Parathyroid adenoma (tissue), 2 donors: ENCODE data around the gene PCMTD2.

Source experiments
- H2AFZ ChIP-seq: fragments of 300-600 bp; sonication (generic); one replicate; pipeline ENCODE4 v1.7.0; 2017; ENCODE audit warnings: antibody characterized with exemption, mild to moderate bottlenecking
- H3K27ac ChIP-seq: fragments of 300-600 bp; sonication (generic); one replicate; pipeline ENCODE4 v1.7.0; 2017
- H3K27me3 ChIP-seq: fragments of 300-600 bp; sonication (generic); one replicate; pipeline ENCODE4 v1.7.0; 2017; ENCODE audit warnings: low read length; ENCODE audit not compliant: control insufficient read depth, insufficient read depth
- H3K36me3 ChIP-seq: fragments of 300-600 bp; sonication (generic); one replicate; pipeline ENCODE4 v1.7.0; 2017; ENCODE audit warnings: low read length; ENCODE audit not compliant: control insufficient read depth, insufficient read depth
- H3K4me1 ChIP-seq: fragments of 300-600 bp; sonication (generic); one replicate; pipeline ENCODE4 v1.7.0; 2017; ENCODE audit warnings: control low read depth
- H3K4me2 ChIP-seq: fragments of 300-600 bp; sonication (generic); one replicate; pipeline ENCODE4 v1.7.0; 2017; ENCODE audit warnings: low read length
- H3K4me3 ChIP-seq: fragments of 300-600 bp; sonication (generic); one replicate; pipeline ENCODE4 v1.7.0; 2017; ENCODE audit warnings: low read depth, low read length
- H3K79me2 ChIP-seq: fragments of 300-600 bp; sonication (generic); one replicate; pipeline ENCODE4 v1.7.0; 2017; ENCODE audit warnings: control low read depth
- H3K9ac ChIP-seq: fragments of 300-600 bp; sonication (generic); one replicate; pipeline ENCODE4 v1.7.0; 2017; ENCODE audit warnings: mild to moderate bottlenecking
- H3K9me3 ChIP-seq: fragments of 300-600 bp; sonication (generic); one replicate; pipeline ENCODE4 v1.7.0; 2017; ENCODE audit warnings: low read length; ENCODE audit not compliant: control insufficient read depth
- CTCF ChIP-seq: fragments of 300-600 bp; sonication (generic); IDR thresholded peaks from one replicate; pipeline ENCODE4 v1.7.0; 2017; ENCODE audit warnings: antibody characterized with exemption, mild to moderate bottlenecking
- donor health status: primary hyperparathyroidism.

The PCMTD2 gene

GRCh38 chr20:64254571-64255360 lies 782 bp upstream of the PCMTD2 start:
- Histone ChIP-seq H2AFZ (peak overlapping the region; percentile 100), H3K27me3 (no peaks in the 10 kb centered on the region), H3K27ac (peak overlapping the region; percentile 84), H3K4me1 (peaks cover 7% of the 10 kb centered on the region), H3K36me3 (no peaks in the 10 kb centered on the region), H3K9me3 (no peaks in the 10 kb centered on the region), H3K79me2 (peaks cover 21% of the 10 kb centered on the region), H3K9ac (peak overlapping the region; percentile 58), H3K4me2 (peak overlapping the region; percentile 88), H3K4me3 (peak overlapping the region; percentile 79)
- no peak for TF ChIP-seq CTCF

DNA sequence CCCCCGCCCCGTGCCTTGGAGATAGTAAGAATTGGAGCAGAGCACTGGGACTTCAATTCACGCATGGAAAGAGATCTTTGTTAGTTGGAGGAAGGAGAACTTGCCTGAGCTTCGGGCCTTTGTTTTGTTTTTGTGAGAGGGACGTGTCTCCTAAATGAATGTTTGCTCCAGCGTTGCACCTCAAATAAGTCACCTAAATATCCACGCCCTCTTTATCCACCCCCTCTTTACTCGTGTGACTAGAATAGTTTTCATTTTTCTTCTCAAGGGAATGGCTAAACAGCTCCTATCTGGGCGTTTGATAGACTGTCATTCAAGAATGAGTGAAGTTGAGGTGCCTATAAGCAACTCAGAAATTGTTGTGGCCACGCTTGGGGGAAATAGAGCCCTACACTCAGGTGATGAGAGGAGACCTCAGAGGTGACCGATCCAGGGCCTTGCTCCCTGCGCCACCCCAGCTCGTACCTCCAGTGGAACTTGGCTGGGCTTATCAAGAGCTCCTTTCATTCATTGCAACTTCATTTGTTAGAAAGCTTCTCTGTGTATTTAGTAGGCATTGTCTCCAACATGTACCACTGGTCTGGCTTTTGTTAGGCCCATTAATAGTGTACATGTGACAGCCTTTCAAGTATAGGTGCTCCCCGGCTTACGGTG lies 861 bp downstream of the PCMTD2 start:
- Histone ChIP-seq H3K4me3 (peak overlapping the region; percentile 79), H3K27ac (peak overlapping the region; percentile 84), H3K9ac (no peak overlapping the region), H3K36me3 (no peaks in the 10 kb centered on the region), H3K27me3 (no peaks in the 10 kb centered on the region), H3K9me3 (no peaks in the 10 kb centered on the region), H3K79me2 (peaks cover 25% of the 10 kb centered on the region), H2AFZ (peak overlapping the region; percentile 96), H3K4me2 (peak overlapping the region; percentile 91), H3K4me1 (peaks cover 7% of the 10 kb centered on the region)
- no peak for TF ChIP-seq CTCF

DNA sequence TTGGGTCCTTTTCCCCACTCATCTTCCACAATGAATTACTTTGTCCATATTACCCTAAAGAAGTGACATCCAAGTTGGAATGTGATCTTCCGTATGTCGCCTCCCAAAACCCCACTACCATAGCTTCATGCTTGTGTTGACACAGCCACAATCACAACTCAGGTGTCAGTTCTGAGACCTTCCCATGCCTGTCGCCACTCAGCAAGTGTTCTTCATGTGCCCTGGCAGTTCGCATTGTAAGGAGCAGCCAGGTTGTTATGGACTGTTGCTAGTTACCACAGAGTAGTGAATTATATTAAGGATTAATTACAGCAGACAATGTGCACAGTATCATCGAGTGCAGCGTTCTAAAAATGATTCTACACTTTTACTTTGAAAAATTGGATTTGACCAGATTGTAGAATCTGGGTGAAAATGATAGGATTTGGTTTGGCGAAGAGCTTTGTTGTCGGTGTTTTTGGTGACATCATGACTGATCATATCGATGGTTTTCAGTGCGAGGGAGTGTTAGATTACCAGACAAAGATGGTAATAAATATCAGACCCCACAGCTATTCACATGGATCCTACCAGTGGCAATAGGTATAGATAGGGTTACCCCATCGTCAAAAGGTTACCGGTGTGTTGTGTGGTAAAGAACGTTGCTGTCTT lies 1.7 kb downstream of the PCMTD2 start:
- Histone ChIP-seq H3K36me3 (no peaks in the 10 kb centered on the region), H3K9me3 (no peaks in the 10 kb centered on the region), H3K4me1 (peaks cover 7% of the 10 kb centered on the region), H3K4me3 (no peak overlapping the region), H3K4me2 (peak overlapping the region; percentile 91), H3K79me2 (peaks cover 25% of the 10 kb centered on the region), H3K27me3 (no peaks in the 10 kb centered on the region), H2AFZ (no peak overlapping the region), H3K27ac (no peak overlapping the region), H3K9ac (no peak overlapping the region)
- no peak for TF ChIP-seq CTCF

DNA sequence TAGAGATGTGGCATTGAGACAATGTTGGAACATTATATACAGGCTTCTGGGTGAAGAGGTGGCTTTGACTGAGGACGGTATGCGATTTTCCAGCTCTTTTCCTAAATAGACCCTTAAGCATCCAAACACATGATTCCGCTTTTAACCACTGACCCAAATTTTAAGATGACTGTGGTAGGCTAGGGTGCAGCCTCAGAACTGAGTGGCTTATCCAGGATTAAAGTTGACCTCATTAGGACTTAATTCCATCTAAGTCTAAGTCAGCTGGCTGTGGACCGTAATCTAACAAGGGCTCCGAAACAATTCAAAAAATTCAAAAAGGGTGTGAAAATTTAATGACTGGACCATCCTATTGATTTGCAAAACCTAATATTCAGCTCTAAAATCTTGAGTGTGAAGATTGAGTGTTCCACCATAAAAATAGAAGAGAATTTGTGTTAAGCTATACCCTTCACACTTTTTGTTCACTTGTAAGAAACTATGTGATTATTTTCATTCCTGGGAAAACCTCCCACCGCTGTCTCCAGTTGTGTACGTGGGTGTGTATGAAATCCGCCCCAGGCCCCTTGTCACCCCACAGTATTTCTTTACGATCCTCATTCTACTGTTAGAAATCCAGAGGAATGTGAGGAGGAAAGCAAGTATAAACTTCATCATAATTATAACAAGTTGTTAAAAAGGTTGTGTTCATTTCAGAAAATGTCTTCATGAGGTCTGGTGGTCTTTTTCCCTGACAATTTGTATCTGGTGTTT lies 2.7 kb downstream of the PCMTD2 start:
- Histone ChIP-seq H3K27ac (no peak overlapping the region), H3K9ac (no peak overlapping the region), H3K4me3 (no peak overlapping the region), H3K4me1 (peaks cover 7% of the 10 kb centered on the region), H3K4me2 (no peak overlapping the region), H3K36me3 (no peaks in the 10 kb centered on the region), H2AFZ (no peak overlapping the region), H3K9me3 (no peaks in the 10 kb centered on the region), H3K27me3 (no peaks in the 10 kb centered on the region), H3K79me2 (peaks cover 25% of the 10 kb centered on the region)
- TF ChIP-seq CTCF: no peak
